OCI-LY7 (cell line): ENCODE measurements around the gene NDOR1. TPM values are rescaled to one million over a fixed set of nuclear protein-coding genes. Genes with fewer than 3 reads are reported as not detected.

Experiments
- BruUV-seq: library from RNA; stranded (reverse); fragments of 400-500 nt; replicated peaks from 2 replicates; lab custom pipeline; 2021; lab: Mats Ljungman, UMichigan
- CTCF ChIA-PET: fragments of 300-600 bp; sonication (Branson Sonifier 250); formaldehyde crosslinking; loops from one replicate; lab custom pipeline; 2022; ENCODE audit warnings: antibody characterized with exemption; ENCODE audit not compliant: unreplicated experiment; lab: Charles Lee
- POLR2A ChIA-PET: fragments of 300-600 bp; sonication (Branson Sonifier 250); formaldehyde crosslinking; loops from one replicate; lab custom pipeline; 2022; ENCODE audit warnings: antibody characterized with exemption; lab: Charles Lee
- DNase-seq: peaks from one replicate; pipeline ENCODE4 v3.0.0-alpha.2; 2015; ENCODE audit warnings: low spot score
- H2AFZ ChIP-seq: fragments of 200-600 bp; sonication (generic), shearing (Covaris generic); 2 replicates; pipeline ENCODE4 v1.6.1; 2014; ENCODE audit warnings: mild to moderate bottlenecking, antibody characterized with exemption, low read length, moderate library complexity
- H3K27ac ChIP-seq: fragments of 200-600 bp; sonication (generic); 2 replicates; pipeline ENCODE4 v1.5.1; 2014; ENCODE audit warnings: mixed run types, low read depth, mild to moderate bottlenecking, moderate library complexity, low read length, inconsistent platforms; ENCODE audit not compliant: poor library complexity, severe bottlenecking
- H3K36me3 ChIP-seq: fragments of 200-600 bp; sonication (generic); 2 replicates; pipeline ENCODE4 v1.6.1; 2014; ENCODE audit warnings: mild to moderate bottlenecking, antibody characterized with exemption, low read length, moderate library complexity, mixed read lengths; ENCODE audit not compliant: insufficient read depth
- H3K4me1 ChIP-seq: fragments of 200-600 bp; sonication (generic); 2 replicates; pipeline ENCODE4 v1.5.1; 2014; ENCODE audit warnings: mild to moderate bottlenecking, low read length; ENCODE audit not compliant: insufficient read depth, poor library complexity, severe bottlenecking
- H3K4me2 ChIP-seq: fragments of 200-600 bp; sonication (generic); 2 replicates; pipeline ENCODE4 v1.6.1; 2014; ENCODE audit warnings: mild to moderate bottlenecking, low read length
- H3K4me3 ChIP-seq: fragments of 200-600 bp; sonication (generic); 2 replicates; pipeline ENCODE4 v1.5.1; 2014; ENCODE audit warnings: mild to moderate bottlenecking, low read depth, low read length; ENCODE audit not compliant: poor library complexity, severe bottlenecking
- H3K79me2 ChIP-seq: fragments of 200-600 bp; sonication (generic); 2 replicates; pipeline ENCODE4 v1.6.1; 2016; ENCODE audit warnings: low read depth, mild to moderate bottlenecking, low read length, moderate library complexity, mixed read lengths; ENCODE audit not compliant: insufficient read depth
- H3K9me2 ChIP-seq: fragments of 200-600 bp; sonication (generic); 2 replicates; pipeline ENCODE4 v1.6.1; 2016; ENCODE audit warnings: mild to moderate bottlenecking, low read length, mixed read lengths; ENCODE audit not compliant: insufficient read depth
- H3K9me3 ChIP-seq: fragments of 200-600 bp; sonication (generic); 2 replicates; pipeline ENCODE4 v1.6.1; 2014; ENCODE audit warnings: mild to moderate bottlenecking, mixed run types, low read length, mixed read lengths
- H4K20me1 ChIP-seq: fragments of 200-600 bp; sonication (generic); 2 replicates; pipeline ENCODE4 v1.6.1; 2014; ENCODE audit warnings: mild to moderate bottlenecking, antibody characterized with exemption, low read length, moderate library complexity, mixed read lengths; ENCODE audit not compliant: insufficient read depth
- CTCF ChIP-seq: fragments of 200-600 bp; sonication (generic); conservative IDR thresholded peaks from 2 replicates; pipeline ENCODE4 v1.5.1; 2014; ENCODE audit warnings: mild to moderate bottlenecking, antibody characterized with exemption, low read length, moderate library complexity, mixed read lengths
- EZH2phosphoT487 ChIP-seq: fragments of 200-600 bp; sonication (generic); IDR thresholded peaks from 2 replicates; pipeline ENCODE4 v1.6.1; 2018; ENCODE audit warnings: low read depth, borderline replicate concordance, mild to moderate bottlenecking, mixed run types, antibody characterized with exemption, low read length, moderate library complexity, mixed read lengths
- intact Hi-C: fragments of 100-400 bp; cut with micrococcal nuclease; formaldehyde crosslinking; loops from one replicate; pipeline ENCODE4 v1.10.0; 2022; ENCODE audit not compliant: unreplicated experiment
- total RNA-seq, 2 experiments: library from RNA; depleted of rRNA in 1 of 2; stranded (reverse); fragments of >200 nt in 1 of 2; shearing (Covaris generic) in 1 of 2; gene quantifications; 2 replicates each; pipeline ENCODE4 v1.2.3, GENCODE V29; 2014 to 2022

Gene NDOR1
- total RNA-seq, 2 experiments from 2014 or later = 30.4 to 61.9 TPM

GRCh38 chr9:137198051-137198901, 7.2 kb upstream of the NDOR1 start:
- intact Hi-C loops = no loop called here
- ChIA-PET POLR2A (no interaction called here), CTCF (no interaction called here)
- Histone ChIP-seq H3K27ac (no peak overlapping the region), H3K79me2 (peaks cover 22% of the 10 kb centered on the region), H4K20me1 (no peaks in the 10 kb centered on the region), H3K4me2 (no peak overlapping the region), H3K36me3 (no peaks in the 10 kb centered on the region), H3K4me3 (no peak overlapping the region), H3K9me2 (no peaks in the 10 kb centered on the region), H3K9me3 (no peaks in the 10 kb centered on the region), H3K4me1 (peaks cover 19% of the 10 kb centered on the region), H2AFZ (no peak overlapping the region)
- BruUV-seq = no TSS peak
- no peak for TF ChIP-seq CTCF
- no peak for DNase-seq

GRCh38 chr9:137198902-137199283, 6.6 kb upstream of the NDOR1 start:
- ChIA-PET CTCF (no interaction called here), POLR2A (no interaction called here)
- DNase-seq = no peak
- H3K4me1 ChIP-seq = peaks cover 25% of the 10 kb centered on the region
- H3K4me2 ChIP-seq = no peak overlapping the region
- no peak overlapping the region for H2AFZ ChIP-seq
- H4K20me1 ChIP-seq = peaks cover under 1% of the 10 kb centered on the region; the same call in 1 of the 2 replicates
- H3K79me2 ChIP-seq = peaks cover 27% of the 10 kb centered on the region
- H3K36me3 ChIP-seq = no peaks in the 10 kb centered on the region
- intact Hi-C loops = no loop called here
- H3K27ac ChIP-seq = no peak overlapping the region
- H3K9me3 ChIP-seq = no peaks in the 10 kb centered on the region
- TF ChIP-seq CTCF (no peak), EZH2phosphoT487 (no peak)
- no peak overlapping the region for H3K4me3 ChIP-seq
- no TSS peak for BruUV-seq
- no peaks in the 10 kb centered on the region for H3K9me2 ChIP-seq
